Esophagus squamous epithelium (tissue), 4 donors: ENCODE results near the gene GRIK4.

ENCODE experiments used
- CTCF ChIP-seq, 6 experiments: fragments of 450-650 bp in 4 of 6; fragments of 200-600 bp in 2 of 6; sonication (generic) in 2 of 6; IDR thresholded peaks; one replicate each; pipeline ENCODE4 v1.5.1; 2016 to 2019; ENCODE audit warnings: antibody characterized with exemption in 6 of 6, mild to moderate bottlenecking in 4 of 6, moderate library complexity in 4 of 6
- POLR2A ChIP-seq, 4 donors: fragments of 450-650 bp; IDR thresholded peaks; one replicate each; pipeline ENCODE4 v1.6.1; 2017; ENCODE audit warnings: antibody characterized with exemption in 4 of 4, mild to moderate bottlenecking in 4 of 4, moderate library complexity in 3 of 4

- no peak for TF ChIP-seq CTCF (IDR thresholded peaks at IDR 0.05)
- TF ChIP-seq POLR2A (IDR thresholded peaks at IDR 0.05), result no peak
Measured at GRCh38 chr11:120613264-120614226, 102.0 kb downstream of the GRIK4 start.
